ENCODE data around the gene BRSK2. TPM values are rescaled to one million over a fixed set of nuclear protein-coding genes. Genes with fewer than 3 reads are reported as not detected.

The BRSK2 gene
- total RNA-seq, 1 donor, result 0.36 TPM

- no peak overlapping the region for H3K4me3 ChIP-seq (ENCODE audit: low read depth, low read length)
- no peak for TF ChIP-seq CTCF (IDR thresholded peaks at IDR 0.05; ENCODE audit: insufficient read depth, low read length)
- no peak for DNase-seq (ENCODE audit: low read depth)
Measured at GRCh38 chr11:1478544-1478943, 88.8 kb downstream of the BRSK2 start.

GRCh38 chr11:1479006-1479677, 89.4 kb downstream of the BRSK2 start:
- TF ChIP-seq CTCF (IDR thresholded peaks at IDR 0.05; ENCODE audit: insufficient read depth, low read length), result no peak
- no peak for DNase-seq (ENCODE audit: low read depth)
- H3K4me3 ChIP-seq (ENCODE audit: low read depth, low read length), result no peak overlapping the region

GRCh38 chr11:1479678-1480118, 90.0 kb downstream of the BRSK2 start:
- no peak overlapping the region for H3K4me3 ChIP-seq (ENCODE audit: low read depth, low read length)
- TF ChIP-seq CTCF (IDR thresholded peaks at IDR 0.05; ENCODE audit: insufficient read depth, low read length), result no peak
- DNase-seq (ENCODE audit: low read depth), result no peak

- DNase-seq (ENCODE audit: low read depth), result no peak
- no peak overlapping the region for H3K4me3 ChIP-seq (ENCODE audit: low read depth, low read length)
- no peak for TF ChIP-seq CTCF (IDR thresholded peaks at IDR 0.05; ENCODE audit: insufficient read depth, low read length)
Measured at GRCh38 chr11:1480191-1480554, 90.4 kb downstream of the BRSK2 start.

GRCh38 chr11:1480555-1481482, 91.1 kb downstream of the BRSK2 start:
- TF ChIP-seq CTCF (IDR thresholded peaks at IDR 0.05; ENCODE audit: insufficient read depth, low read length), result no peak
- no peak for DNase-seq (ENCODE audit: low read depth)
- H3K4me3 ChIP-seq (ENCODE audit: low read depth, low read length), result no peak overlapping the region

GRCh38 chr11:1481483-1481825, 91.7 kb downstream of the BRSK2 start:
- no peak overlapping the region for H3K4me3 ChIP-seq (ENCODE audit: low read depth, low read length)
- no peak for TF ChIP-seq CTCF (IDR thresholded peaks at IDR 0.05; ENCODE audit: insufficient read depth, low read length)
- no peak for DNase-seq (ENCODE audit: low read depth)
